SJSA1 (cell line): ENCODE results near the gene QSER1. TPM values are rescaled to one million over a fixed set of nuclear protein-coding genes. Genes with fewer than 3 reads are reported as not detected.

ENCODE experiments used
- DNase-seq, 2 experiments: peaks; one replicate each; pipeline ENCODE4 v3.0.0-alpha.2; 2015 to 2020; ENCODE audit warnings: low spot score in 2 of 2, low read depth in 1 of 2
- H3K27ac ChIP-seq: fragments of 250-450 bp; sonication (Bioruptor Pico); 2 replicates; pipeline ENCODE4 v1.5.1; 2020; ENCODE audit warnings: mild to moderate bottlenecking, moderate library complexity
- H3K27me3 ChIP-seq: fragments of 250-450 bp; sonication (Bioruptor Pico); replicated peaks from 2 replicates; pipeline ENCODE4 v1.5.1; 2020; ENCODE audit warnings: mild to moderate bottlenecking, moderate library complexity
- H3K36me3 ChIP-seq: fragments of 250-450 bp; sonication (Bioruptor Pico); 2 replicates; pipeline ENCODE4 v1.5.1; 2020; ENCODE audit warnings: mild to moderate bottlenecking
- H3K4me1 ChIP-seq: fragments of 250-450 bp; sonication (Bioruptor Pico); replicated peaks from 2 replicates; pipeline ENCODE4 v1.6.1; 2021; ENCODE audit warnings: mild to moderate bottlenecking
- H3K4me3 ChIP-seq: fragments of 250-450 bp; sonication (Bioruptor Pico); 2 replicates; pipeline ENCODE4 v1.5.1; 2020; ENCODE audit warnings: mild to moderate bottlenecking
- H3K9me3 ChIP-seq: fragments of 250-450 bp; sonication (Bioruptor Pico); replicated peaks from 2 replicates; pipeline ENCODE4 v1.5.1; 2020; ENCODE audit warnings: mild to moderate bottlenecking
- total RNA-seq: library from RNA; depleted of rRNA; stranded (reverse); fragments of >200 nt; shearing (Covaris generic); gene quantifications from 2 replicates; pipeline ENCODE4 v1.2.3, GENCODE V29; 2014

The QSER1 gene
- total RNA-seq, 1 experiment from 2014 or later, result 24.9 TPM

DNA sequence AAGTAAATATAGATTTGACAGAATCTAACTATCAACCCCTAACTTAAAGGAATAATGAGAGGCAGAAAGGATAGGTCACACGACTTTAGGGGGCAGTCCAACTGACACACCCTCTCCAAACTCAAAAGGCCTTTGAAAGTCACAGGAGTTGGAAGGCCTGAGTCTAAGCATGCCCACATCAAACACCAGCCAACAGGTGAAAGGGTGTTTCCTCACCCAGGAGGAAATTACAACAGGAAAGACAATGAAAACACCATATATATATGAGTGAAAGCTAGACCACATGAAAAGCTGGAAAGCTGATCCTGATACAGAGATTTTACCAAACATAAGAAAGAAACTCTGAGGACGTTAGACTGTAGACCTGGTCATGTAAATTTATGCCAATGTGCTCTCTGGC lies 112.6 kb downstream of the QSER1 start:
- Histone ChIP-seq H3K4me1 (peaks cover 8% of the 10 kb centered on the region), H3K27ac (no peak overlapping the region), H3K36me3 (no peaks in the 10 kb centered on the region), H3K27me3 (no peaks in the 10 kb centered on the region), H3K4me3 (no peak overlapping the region), H3K9me3 (no peaks in the 10 kb centered on the region; the same call in 1 of the 2 replicates)
- DNase-seq, result no peak

GRCh38 chr11:33006010-33006409 lies 113.4 kb downstream of the QSER1 start:
- DNase-seq, result no peak
- Histone ChIP-seq H3K4me1 (no peaks in the 10 kb centered on the region), H3K27ac (no peak overlapping the region), H3K36me3 (no peaks in the 10 kb centered on the region), H3K9me3 (no peaks in the 10 kb centered on the region; the same call in 1 of the 2 replicates), H3K27me3 (no peaks in the 10 kb centered on the region), H3K4me3 (no peak overlapping the region)

DNA sequence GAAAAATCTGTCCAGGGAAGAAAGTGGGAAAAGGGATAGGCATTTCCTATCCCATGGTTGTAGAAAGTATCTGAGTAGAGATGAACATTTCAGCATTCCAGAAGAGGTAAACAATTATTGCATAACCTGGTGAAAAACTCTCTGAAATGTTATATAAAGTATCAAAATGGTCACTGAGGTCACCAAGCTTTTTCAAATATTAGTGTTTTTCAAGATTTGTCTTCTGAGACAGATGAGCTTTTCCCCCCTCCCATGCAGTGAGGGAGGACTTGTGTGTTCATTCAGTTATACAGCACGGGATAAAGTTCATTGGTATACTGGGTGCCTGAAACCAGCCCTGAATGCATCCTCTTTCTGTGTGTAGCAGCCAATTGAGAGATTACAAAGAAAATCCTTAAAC lies 121.1 kb downstream of the QSER1 start:
- H3K27me3 ChIP-seq, result no peaks in the 10 kb centered on the region
- no peaks in the 10 kb centered on the region for H3K9me3 ChIP-seq
- no peak overlapping the region for H3K27ac ChIP-seq
- no peak for DNase-seq
- H3K4me3 ChIP-seq, result no peak overlapping the region
- peaks cover 4% of the 10 kb centered on the region; the same call in 1 of the 2 replicates for H3K36me3 ChIP-seq
- H3K4me1 ChIP-seq, result peaks cover 24% of the 10 kb centered on the region

DNA sequence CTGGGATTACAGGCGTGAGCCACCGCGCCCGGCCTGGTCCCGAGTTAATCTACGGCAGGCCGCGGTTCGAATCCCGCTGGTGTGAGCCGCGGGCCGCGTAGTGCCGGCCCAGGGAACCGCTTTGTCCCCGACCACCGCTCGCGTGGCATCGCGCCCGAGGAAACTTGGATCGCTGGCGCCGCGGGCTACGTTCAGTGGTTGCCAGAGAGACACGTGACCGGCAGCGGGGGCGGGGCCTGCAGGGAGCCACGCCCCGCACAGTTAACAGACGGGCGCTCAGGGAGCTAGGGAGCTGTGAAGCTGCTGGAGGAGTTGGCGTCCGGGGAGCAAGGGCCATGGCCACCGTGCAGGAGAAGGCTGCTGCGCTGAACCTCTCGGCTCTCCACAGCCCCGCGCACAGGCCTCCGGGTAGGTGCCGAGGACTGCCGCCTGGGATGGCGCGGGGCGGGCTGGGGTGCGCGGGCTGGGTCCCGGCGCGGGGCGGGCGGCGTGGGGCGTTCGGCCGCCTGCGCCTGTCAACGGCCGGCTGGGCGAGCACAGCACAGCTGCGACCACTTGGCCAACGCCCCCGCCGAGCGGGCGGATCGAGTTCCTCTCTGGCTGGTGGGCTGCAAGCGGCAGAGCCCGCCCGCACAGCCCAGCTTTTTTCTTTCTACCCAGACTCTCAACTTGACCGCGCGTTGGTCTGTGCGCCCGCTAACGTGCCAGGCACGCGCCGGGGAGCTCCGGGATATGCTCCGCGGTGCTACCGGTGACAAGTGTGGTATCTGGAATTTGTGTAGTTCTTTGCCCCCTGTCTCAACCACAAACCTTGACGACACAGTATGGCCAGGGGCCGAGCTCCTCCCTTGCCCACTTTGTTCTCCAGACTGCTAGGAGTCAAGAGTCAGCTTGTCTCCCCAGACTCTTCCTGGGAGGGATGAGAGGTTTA lies 123.3 kb downstream of the QSER1 start, which contains the start of gene DEPDC7:
DEPDC7 (plus strand) TSS at position 258 of the 931 bp plus-strand sequence; CDS start at position 336, 78 bp downstream.
- Histone ChIP-seq H3K36me3 (peaks cover 4% of the 10 kb centered on the region; the same call in 1 of the 2 replicates), H3K4me3 (peak within 1 kb of the TSS; percentile 75), H3K4me1 (peaks cover 24% of the 10 kb centered on the region), H3K9me3 (no peaks in the 10 kb centered on the region), H3K27me3 (no peaks in the 10 kb centered on the region), H3K27ac (peak within 1 kb of the TSS; percentile 47)
- DNase-seq, result peak; percentile 88 to 94

- H3K9me3 ChIP-seq, result no peaks in the 10 kb centered on the region
- H3K4me3 ChIP-seq, result peak overlapping the region; percentile 75
- peak overlapping the region; percentile 47; the same call in 1 of the 2 replicates for H3K27ac ChIP-seq
- H3K4me1 ChIP-seq, result peaks cover 20% of the 10 kb centered on the region
- DNase-seq, result no peak
- H3K27me3 ChIP-seq, result no peaks in the 10 kb centered on the region
- H3K36me3 ChIP-seq, result peaks cover 4% of the 10 kb centered on the region; the same call in 1 of the 2 replicates
Observed at GRCh38 chr11:33016654-33017053, 124.0 kb downstream of the QSER1 start.

GRCh38 chr11:33017478-33017877 lies 124.9 kb downstream of the QSER1 start:
- no peaks in the 10 kb centered on the region for H3K27me3 ChIP-seq
- H3K27ac ChIP-seq, result no peak overlapping the region
- peaks cover 4% of the 10 kb centered on the region; the same call in 1 of the 2 replicates for H3K36me3 ChIP-seq
- H3K4me1 ChIP-seq, result peaks cover 16% of the 10 kb centered on the region
- DNase-seq, result no peak
- no peaks in the 10 kb centered on the region for H3K9me3 ChIP-seq
- H3K4me3 ChIP-seq, result no peak overlapping the region

DNA sequence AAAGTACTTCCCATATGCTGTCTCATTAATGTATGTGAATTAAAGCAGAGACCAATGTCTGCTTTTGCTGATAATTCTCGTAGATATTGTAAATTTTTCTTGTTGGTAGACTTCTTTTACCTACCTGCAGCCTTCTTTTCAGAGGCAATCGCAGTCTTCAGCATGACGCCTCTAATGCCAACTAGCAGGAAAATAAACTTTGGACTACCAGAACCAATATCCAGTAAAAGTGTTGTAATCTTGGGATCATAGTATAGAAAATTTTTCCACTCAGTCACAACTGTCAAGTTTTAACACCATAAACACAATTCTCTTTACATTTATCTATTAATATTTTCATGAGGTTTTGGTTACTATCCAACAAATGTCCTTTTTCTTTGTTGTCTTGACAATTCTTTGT lies 125.4 kb downstream of the QSER1 start:
- Histone ChIP-seq H3K9me3 (no peaks in the 10 kb centered on the region), H3K27me3 (no peaks in the 10 kb centered on the region), H3K4me3 (no peak overlapping the region), H3K4me1 (peaks cover 16% of the 10 kb centered on the region), H3K27ac (no peak overlapping the region), H3K36me3 (peaks cover 4% of the 10 kb centered on the region; the same call in 1 of the 2 replicates)
- no peak for DNase-seq

GRCh38 chr11:33018840-33019239 lies 126.2 kb downstream of the QSER1 start:
- Histone ChIP-seq H3K4me1 (peaks cover 16% of the 10 kb centered on the region), H3K27me3 (no peaks in the 10 kb centered on the region), H3K9me3 (no peaks in the 10 kb centered on the region), H3K27ac (no peak overlapping the region), H3K4me3 (no peak overlapping the region), H3K36me3 (peaks cover 4% of the 10 kb centered on the region; the same call in 1 of the 2 replicates)
- DNase-seq, result no peak

DNA sequence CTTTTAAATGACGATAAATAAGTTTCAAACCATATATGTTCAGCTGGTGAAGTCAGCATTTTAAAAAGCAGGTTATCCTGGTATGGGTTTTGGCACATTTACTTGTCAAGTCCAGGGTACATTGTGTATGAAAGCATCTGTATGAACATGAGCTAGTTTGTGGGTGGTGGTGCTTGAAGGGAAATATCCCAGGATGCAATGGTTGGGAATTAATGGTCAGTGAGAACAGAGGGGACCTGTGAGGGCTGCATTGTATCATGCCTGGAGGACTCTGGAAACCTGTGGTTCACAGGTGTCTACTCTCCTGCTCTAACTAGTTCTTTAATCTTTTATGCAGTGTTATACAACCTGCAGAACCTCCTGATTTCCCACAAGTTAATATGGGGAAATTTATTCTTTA lies 128.9 kb downstream of the QSER1 start:
- no peak for DNase-seq
- Histone ChIP-seq H3K4me1 (peaks cover 12% of the 10 kb centered on the region), H3K4me3 (no peak overlapping the region), H3K9me3 (no peaks in the 10 kb centered on the region), H3K27ac (no peak overlapping the region), H3K36me3 (peaks cover 5% of the 10 kb centered on the region), H3K27me3 (no peaks in the 10 kb centered on the region)

GRCh38 chr11:33021937-33022336 lies 129.3 kb downstream of the QSER1 start:
- DNase-seq, result no peak
- no peaks in the 10 kb centered on the region for H3K9me3 ChIP-seq
- H3K4me3 ChIP-seq, result no peak overlapping the region
- peaks cover 7% of the 10 kb centered on the region for H3K36me3 ChIP-seq
- H3K4me1 ChIP-seq, result peaks cover 12% of the 10 kb centered on the region
- no peak overlapping the region for H3K27ac ChIP-seq
- no peaks in the 10 kb centered on the region for H3K27me3 ChIP-seq

- Histone ChIP-seq H3K4me3 (no peak overlapping the region), H3K27ac (no peak overlapping the region), H3K27me3 (no peaks in the 10 kb centered on the region), H3K9me3 (no peaks in the 10 kb centered on the region), H3K4me1 (peaks cover 28% of the 10 kb centered on the region), H3K36me3 (peaks cover 7% of the 10 kb centered on the region)
- DNase-seq, result no peak
Observed at GRCh38 chr11:33025339-33025722, 132.7 kb downstream of the QSER1 start.

DNA sequence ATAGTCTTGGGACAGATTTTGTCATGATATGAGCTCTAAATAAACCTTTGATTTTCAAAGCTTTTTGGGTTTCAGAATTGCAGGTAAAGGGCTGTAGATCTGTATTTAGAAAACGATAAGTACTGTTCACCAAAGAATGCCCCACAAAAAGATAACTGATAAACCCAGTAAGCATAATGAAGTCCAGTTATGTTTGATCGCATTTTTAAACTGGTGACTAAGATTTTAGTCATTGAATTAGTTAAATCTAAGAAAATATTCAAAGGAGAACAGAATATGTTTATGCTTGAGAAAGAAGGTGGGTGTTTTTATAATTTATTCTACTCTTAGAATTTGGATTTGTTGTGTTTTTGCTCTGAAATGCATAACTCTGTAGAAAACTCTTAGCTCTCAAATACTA lies 134.6 kb downstream of the QSER1 start:
- Histone ChIP-seq H3K27ac (peak overlapping the region; percentile 12; the same call in 1 of the 2 replicates), H3K4me3 (no peak overlapping the region), H3K9me3 (no peaks in the 10 kb centered on the region), H3K36me3 (peaks cover 25% of the 10 kb centered on the region), H3K27me3 (no peaks in the 10 kb centered on the region), H3K4me1 (peaks cover 28% of the 10 kb centered on the region)
- DNase-seq, result no peak

- Histone ChIP-seq H3K9me3 (no peaks in the 10 kb centered on the region), H3K36me3 (peaks cover 28% of the 10 kb centered on the region), H3K4me1 (peaks cover 28% of the 10 kb centered on the region), H3K27ac (peak overlapping the region; percentile 63), H3K27me3 (no peaks in the 10 kb centered on the region), H3K4me3 (no peak overlapping the region)
- peak in 1 of 2 experiments; percentile 63 for DNase-seq
Observed at GRCh38 chr11:33027846-33028536, 135.4 kb downstream of the QSER1 start.

GRCh38 chr11:33028537-33028914 lies 135.9 kb downstream of the QSER1 start:
- Histone ChIP-seq H3K4me3 (no peak overlapping the region), H3K27me3 (no peaks in the 10 kb centered on the region), H3K36me3 (peaks cover 28% of the 10 kb centered on the region), H3K4me1 (peaks cover 28% of the 10 kb centered on the region), H3K27ac (peak overlapping the region; percentile 63), H3K9me3 (no peaks in the 10 kb centered on the region)
- no peak for DNase-seq
